GM12878 (cell line): Measurements from ENCODE around the gene ATP4B. TPM values are rescaled to one million over a fixed set of nuclear protein-coding genes. Genes with fewer than 3 reads are reported as not detected.

Experiments
- ATAC-seq: fragments of 200-7000 bp; cut with Tn5 transposase; 3 replicates; pipeline ENCODE4 v1.9.1; 2020; ENCODE audit warnings: mild to moderate bottlenecking, moderate library complexity
- BruUV-seq: library from RNA; stranded (reverse); fragments of 400-500 nt; replicated peaks from 2 replicates; lab custom pipeline; 2021; lab: Mats Ljungman, UMichigan
- CTCF ChIA-PET: fragments of 300-600 bp; sonication (Branson Sonifier 250); formaldehyde crosslinking; extraction: SDS; loops from one replicate; lab custom pipeline; 2021; ENCODE audit warnings: inconsistent platforms; lab: Yijun Ruan, JAX
- POLR2A ChIA-PET: fragments of 350-600 bp; formaldehyde crosslinking; extraction: SDS; loops from one replicate; lab custom pipeline; 2021; ENCODE audit warnings: inconsistent platforms; lab: Charles Lee
- RAD21 ChIA-PET: fragments of 300-600 bp; sonication (Branson Sonifier 250); formaldehyde crosslinking; loops from one replicate; lab custom pipeline; 2023; ENCODE audit warnings: antibody characterized with exemption; ENCODE audit not compliant: unreplicated experiment; lab: Charles Lee
- SMC1A ChIA-PET: fragments of 300-600 bp; sonication (Branson Sonifier 250); formaldehyde crosslinking; loops from one replicate; lab custom pipeline; 2023; ENCODE audit not compliant: unreplicated experiment, uncharacterized antibody; lab: Charles Lee
- DNase-seq: peaks from one replicate; pipeline ENCODE4 v3.0.0-alpha.2; 2011; ENCODE audit warnings: low read depth, low spot score
- FAIRE-seq: peaks from 3 replicates; lab custom pipeline; 2011; peaks lifted over from hg19 to GRCh38; lab: Jason Lieb, UNC
- H2AFZ ChIP-seq: 2 replicates; pipeline ENCODE4 v1.6.0; 2011; ENCODE audit warnings: low read depth, low read length, control low read depth; ENCODE audit not compliant: control insufficient read depth
- H3K27ac ChIP-seq: 2 replicates; pipeline ENCODE4 v1.5.1; 2011; ENCODE audit warnings: control low read depth; ENCODE audit not compliant: control insufficient read depth, insufficient read depth
- H3K27me3 ChIP-seq, 2 experiments: replicated peaks in 1 of 2; 2 replicates each; pipeline versions ENCODE4 v1.6.0 to v1.6.1; 2011; ENCODE audit warnings: low read length in 1 of 2; ENCODE audit not compliant: control insufficient read depth in 2 of 2, insufficient read depth in 2 of 2
- H3K36me3 ChIP-seq, 2 experiments: 2 replicates each; pipeline ENCODE4 v1.5.1; 2011; ENCODE audit warnings: low read length in 1 of 2; ENCODE audit not compliant: control insufficient read depth in 2 of 2, insufficient read depth in 2 of 2
- H3K4me1 ChIP-seq: 2 replicates; pipeline ENCODE4 v1.6.1; 2011; ENCODE audit warnings: mild to moderate bottlenecking, low read length, moderate library complexity, mixed read lengths; ENCODE audit not compliant: control insufficient read depth, insufficient read depth
- H3K4me2 ChIP-seq: 2 replicates; pipeline ENCODE4 v1.6.0; 2011; ENCODE audit warnings: control low read depth; ENCODE audit not compliant: control insufficient read depth, insufficient read depth
- H3K4me3 ChIP-seq: fragments of 200-600 bp; sonication (generic); 2 replicates; pipeline ENCODE4 v1.5.1; 2016
- H3K79me2 ChIP-seq: 2 replicates; pipeline ENCODE4 v1.6.0; 2011; ENCODE audit warnings: low read length; ENCODE audit not compliant: control insufficient read depth, insufficient read depth
- H3K9ac ChIP-seq: 2 replicates; pipeline ENCODE4 v1.8.0; 2011; ENCODE audit warnings: low read length, control low read depth, mixed read lengths; ENCODE audit not compliant: control insufficient read depth, insufficient read depth
- H3K9me3 ChIP-seq: replicated peaks from 3 replicates; pipeline ENCODE4 v1.5.1; 2011; ENCODE audit warnings: mild to moderate bottlenecking, low read length; ENCODE audit not compliant: control insufficient read depth, insufficient read depth
- H4K20me1 ChIP-seq: 2 replicates; pipeline ENCODE4 v1.6.0; 2011; ENCODE audit not compliant: control insufficient read depth, insufficient read depth
- ATF2 ChIP-seq: IDR thresholded peaks from 2 replicates; pipeline ENCODE4 v1.6.1; 2012; ENCODE audit warnings: low read length, inconsistent platforms
- CHD1 ChIP-seq: IDR thresholded peaks from 2 replicates; pipeline ENCODE4 v1.6.1; 2012; ENCODE audit warnings: low read depth, low read length, improper control_type of control experiment
- HDGF ChIP-seq: fragments of 450-650 bp; IDR thresholded peaks from 2 replicates; pipeline ENCODE4 v1.6.1; 2016; ENCODE audit warnings: antibody characterized with exemption
- HSF1 ChIP-seq: fragments of 150-350 bp; IDR thresholded peaks from 2 replicates; pipeline ENCODE4 v1.6.1; 2014; ENCODE audit warnings: mild to moderate bottlenecking, low read depth, low read length
- NRF1 ChIP-seq: conservative IDR thresholded peaks from 2 replicates; pipeline ENCODE4 v1.6.1; 2011; ENCODE audit warnings: mild to moderate bottlenecking, low read depth, low read length, improper control_type of control experiment
- RAD51 ChIP-seq: fragments of 450-650 bp; IDR thresholded peaks from 2 replicates; pipeline ENCODE4 v1.6.1; 2016; ENCODE audit warnings: moderate library complexity, mild to moderate bottlenecking, inconsistent platforms
- RBBP5 ChIP-seq: fragments of 200-600 bp; sonication (generic); conservative IDR thresholded peaks from 2 replicates; pipeline ENCODE4 v1.6.1; 2016
- ZNF622 ChIP-seq: fragments of 450-650 bp; IDR thresholded peaks from 2 replicates; pipeline ENCODE4 v1.6.1; 2017; ENCODE audit warnings: mild to moderate bottlenecking, inconsistent platforms
- ZSCAN29 ChIP-seq: fragments of 450-650 bp; IDR thresholded peaks from 2 replicates; pipeline ENCODE4 v1.6.1; 2017; ENCODE audit warnings: mild to moderate bottlenecking, moderate library complexity
- WGBS: methylation state at CpG from one replicate; pipeline ENCODE4 v1.1.6; 2016; ENCODE audit warnings: low lambda C conversion rate; ENCODE audit not compliant: insufficient replicate concordance, insufficient coverage; ENCODE audit errors: missing lambda C conversion rate; 5-methylcytosine and 5-hydroxymethylcytosine counted together
- in situ Hi-C: fragments of 300-500 bp; cut with MboI; formaldehyde crosslinking; loops from 9 replicates; pipeline ENCODE4 v1.14.3; 2018; ENCODE audit warnings: mixed read lengths
- intact Hi-C: fragments of 100-400 bp; cut with micrococcal nuclease; formaldehyde crosslinking; loops from one replicate; pipeline ENCODE4 v1.14.2; 2022; ENCODE audit not compliant: unreplicated experiment
- polyA plus RNA-seq, 11 experiments: library from polyadenylated mRNA; depleted of rRNA in 4 of 11; unstranded in 6 of 11; stranded (reverse) in 5 of 11; fragments of >200 nt; fragmentation: Nextera tagmentation in 4 of 11; fragmentation: Illumina TruSeq in 1 of 11; extraction: Ambion mirVana in 4 of 11; extraction: Trizol in 1 of 11; gene quantifications; 1 replicate in 1 of 11; 2 replicates in 10 of 11; pipeline versions ENCODE4 v1.2.1 to v1.2.3, GENCODE V29; 2011 to 2016; ENCODE audit warnings: inconsistent platforms in 2 of 11, missing spikeins in 2 of 11, low read depth in 1 of 11
- total RNA-seq, 4 experiments: library from RNA; depleted of rRNA in 3 of 4; stranded (reverse); fragments of >200 nt in 3 of 4; fragmentation: Illumina TruSeq in 1 of 4; extraction: Trizol in 1 of 4; gene quantifications; 2 replicates each; pipeline versions ENCODE4 v1.2.1 to v1.2.3, GENCODE V29; 2013 to 2021
- TF ChIP-seq, protein P1 (sequence below): IDR thresholded peaks from 2 replicates; pipeline ENCODE4 v1.6.1; 2012; ENCODE audit warnings: low read depth, low read length, improper control_type of control experiment
- TF ChIP-seq, protein P2 (sequence below): fragments of 450-650 bp; IDR thresholded peaks from 2 replicates; pipeline ENCODE4 v1.6.1; 2017; ENCODE audit warnings: mild to moderate bottlenecking, low read depth, inconsistent platforms; ENCODE audit not compliant: poor library complexity, severe bottlenecking

ATP4B gene
- total and polyA plus RNA-seq, 10 of the 15 experiments (the other 5 are each of a cell fraction or from before 2014, with no cell fraction given): 0.05 to 0.33 (median 0.20) TPM; not detected in 4

DNA sequence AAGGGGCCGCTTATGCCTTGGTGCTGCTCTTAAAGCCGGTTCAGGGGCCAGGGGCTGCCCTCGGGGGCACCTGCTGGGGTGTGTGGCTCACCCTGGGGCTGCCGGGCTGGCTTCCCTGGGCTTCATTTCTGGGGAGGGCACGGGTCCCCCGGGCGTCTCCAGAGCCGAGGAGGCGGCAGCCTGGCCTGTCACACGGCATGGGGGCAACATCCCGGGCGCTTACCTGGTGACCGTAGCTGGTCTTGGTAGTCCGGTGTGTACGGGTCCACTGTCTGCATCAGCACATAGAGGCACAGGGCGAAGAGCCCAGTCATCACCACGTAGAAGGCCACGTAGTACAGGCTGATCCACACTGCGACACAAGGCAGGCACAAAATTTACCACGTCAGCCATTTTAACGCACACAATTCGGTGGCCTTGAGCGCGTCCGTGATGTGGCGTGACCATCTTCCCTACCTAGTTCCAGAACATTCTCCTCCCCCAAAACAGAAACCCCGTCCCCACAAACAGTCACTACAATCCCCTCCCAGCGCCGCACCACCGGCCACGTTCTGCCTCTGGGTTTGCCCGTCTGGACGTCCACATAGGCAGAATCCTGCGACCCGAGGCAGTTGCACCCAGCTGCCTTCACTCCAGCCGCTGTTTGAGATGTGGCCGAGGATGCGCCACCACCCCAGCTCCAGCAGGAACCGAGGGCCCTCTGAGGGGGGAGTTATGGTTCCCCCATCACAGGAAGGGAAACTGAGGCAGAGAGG lies 3.2 kb downstream of the ATP4B start:
- no peaks in the 10 kb centered on the region for H3K79me2 ChIP-seq
- TF ChIP-seq ZNF622 (no peak), HSF1 (no peak), CHD1 (no peak), NRF1 (no peak), HDGF (no peak), RBBP5 (no peak), RAD51 (no peak), ATF2 (no peak), ZSCAN29 (no peak)
- TF ChIP-seq, protein P1, sequence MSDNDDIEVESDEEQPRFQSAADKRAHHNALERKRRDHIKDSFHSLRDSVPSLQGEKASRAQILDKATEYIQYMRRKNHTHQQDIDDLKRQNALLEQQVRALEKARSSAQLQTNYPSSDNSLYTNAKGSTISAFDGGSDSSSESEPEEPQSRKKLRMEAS: no peak
- TF ChIP-seq, protein P2, sequence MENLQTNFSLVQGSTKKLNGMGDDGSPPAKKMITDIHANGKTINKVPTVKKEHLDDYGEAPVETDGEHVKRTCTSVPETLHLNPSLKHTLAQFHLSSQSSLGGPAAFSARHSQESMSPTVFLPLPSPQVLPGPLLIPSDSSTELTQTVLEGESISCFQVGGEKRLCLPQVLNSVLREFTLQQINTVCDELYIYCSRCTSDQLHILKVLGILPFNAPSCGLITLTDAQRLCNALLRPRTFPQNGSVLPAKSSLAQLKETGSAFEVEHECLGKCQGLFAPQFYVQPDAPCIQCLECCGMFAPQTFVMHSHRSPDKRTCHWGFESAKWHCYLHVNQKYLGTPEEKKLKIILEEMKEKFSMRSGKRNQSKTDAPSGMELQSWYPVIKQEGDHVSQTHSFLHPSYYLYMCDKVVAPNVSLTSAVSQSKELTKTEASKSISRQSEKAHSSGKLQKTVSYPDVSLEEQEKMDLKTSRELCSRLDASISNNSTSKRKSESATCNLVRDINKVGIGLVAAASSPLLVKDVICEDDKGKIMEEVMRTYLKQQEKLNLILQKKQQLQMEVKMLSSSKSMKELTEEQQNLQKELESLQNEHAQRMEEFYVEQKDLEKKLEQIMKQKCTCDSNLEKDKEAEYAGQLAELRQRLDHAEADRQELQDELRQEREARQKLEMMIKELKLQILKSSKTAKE: no peak
- no peaks in the 10 kb centered on the region for H3K27me3 ChIP-seq
- no peak for FAIRE-seq
- H3K27ac ChIP-seq: no peak overlapping the region
- DNase-seq: no peak
- no peaks in the 10 kb centered on the region for H4K20me1 ChIP-seq
- SMC1A ChIA-PET: no interaction called here
- no peak overlapping the region for H3K4me2 ChIP-seq
- intact Hi-C loops: no loop called here
- no peak for ATAC-seq
- in situ Hi-C loops: no loop called here
- 71% methylated on average over 39 of the region's 39 CpGs for WGBS
- BruUV-seq: no TSS peak
- no peaks in the 10 kb centered on the region for H3K36me3 ChIP-seq
- RAD21 ChIA-PET: no interaction called here
- no peaks in the 10 kb centered on the region for H3K4me1 ChIP-seq
- no peaks in the 10 kb centered on the region for H3K9me3 ChIP-seq
- CTCF ChIA-PET: no interaction called here
- POLR2A ChIA-PET: no interaction called here
- H3K4me3 ChIP-seq: no peak overlapping the region
- no peak overlapping the region for H2AFZ ChIP-seq
- no peak overlapping the region for H3K9ac ChIP-seq
